ENCODE data around the gene IL4I1. TPM values are rescaled to one million over a fixed set of nuclear protein-coding genes. Genes with fewer than 3 reads are reported as not detected.

The IL4I1 gene
- total RNA-seq, 1 donor from 2014 or later = not detected

- H3K9me3 ChIP-seq (replicated peaks) = peaks cover 5% of the 10 kb centered on the region
- H3K4me3 ChIP-seq = no peak overlapping the region
- intact Hi-C loops (cut with micrococcal nuclease) = no loop called here
- DNase-seq = no peak
- peaks cover 45% of the 10 kb centered on the region for H3K4me1 ChIP-seq
- peaks cover 45% of the 10 kb centered on the region for H3K36me3 ChIP-seq
- no peaks in the 10 kb centered on the region for H3K27me3 ChIP-seq (ENCODE audit: low read depth)
- no peak for TF ChIP-seq CTCF (IDR thresholded peaks at IDR 0.05; ENCODE audit: borderline replicate concordance)
- H3K27ac ChIP-seq (replicated peaks) = no peak overlapping the region
Observed at GRCh38 chr19:49853852-49854377, 42.8 kb downstream of the IL4I1 start.

- no peak overlapping the region for H3K27ac ChIP-seq (replicated peaks)
- H3K27me3 ChIP-seq (ENCODE audit: low read depth) = no peaks in the 10 kb centered on the region
- TF ChIP-seq CTCF (IDR thresholded peaks at IDR 0.05; ENCODE audit: borderline replicate concordance) = no peak
- DNase-seq = no peak
- H3K36me3 ChIP-seq = peaks cover 32% of the 10 kb centered on the region
- peaks cover 45% of the 10 kb centered on the region for H3K4me1 ChIP-seq
- peaks cover 5% of the 10 kb centered on the region for H3K9me3 ChIP-seq (replicated peaks)
- intact Hi-C loops (cut with micrococcal nuclease) = no loop called here
- H3K4me3 ChIP-seq = peak overlapping the region; percentile 85
Observed at GRCh38 chr19:49852631-49853126, 44.0 kb downstream of the IL4I1 start.

- H3K36me3 ChIP-seq = peaks cover 22% of the 10 kb centered on the region
- H3K4me1 ChIP-seq = peaks cover 45% of the 10 kb centered on the region
- no peak for DNase-seq
- H3K4me3 ChIP-seq = peak overlapping the region; percentile 85
- peak overlapping the region; percentile 99 for H3K27ac ChIP-seq (replicated peaks)
- H3K27me3 ChIP-seq (ENCODE audit: low read depth) = no peaks in the 10 kb centered on the region
- intact Hi-C loops (cut with micrococcal nuclease) = no loop called here
- peaks cover 5% of the 10 kb centered on the region for H3K9me3 ChIP-seq (replicated peaks)
- no peak for TF ChIP-seq CTCF (IDR thresholded peaks at IDR 0.05; ENCODE audit: borderline replicate concordance)
Observed at GRCh38 chr19:49851456-49852259, 45.0 kb downstream of the IL4I1 start.

DNA sequence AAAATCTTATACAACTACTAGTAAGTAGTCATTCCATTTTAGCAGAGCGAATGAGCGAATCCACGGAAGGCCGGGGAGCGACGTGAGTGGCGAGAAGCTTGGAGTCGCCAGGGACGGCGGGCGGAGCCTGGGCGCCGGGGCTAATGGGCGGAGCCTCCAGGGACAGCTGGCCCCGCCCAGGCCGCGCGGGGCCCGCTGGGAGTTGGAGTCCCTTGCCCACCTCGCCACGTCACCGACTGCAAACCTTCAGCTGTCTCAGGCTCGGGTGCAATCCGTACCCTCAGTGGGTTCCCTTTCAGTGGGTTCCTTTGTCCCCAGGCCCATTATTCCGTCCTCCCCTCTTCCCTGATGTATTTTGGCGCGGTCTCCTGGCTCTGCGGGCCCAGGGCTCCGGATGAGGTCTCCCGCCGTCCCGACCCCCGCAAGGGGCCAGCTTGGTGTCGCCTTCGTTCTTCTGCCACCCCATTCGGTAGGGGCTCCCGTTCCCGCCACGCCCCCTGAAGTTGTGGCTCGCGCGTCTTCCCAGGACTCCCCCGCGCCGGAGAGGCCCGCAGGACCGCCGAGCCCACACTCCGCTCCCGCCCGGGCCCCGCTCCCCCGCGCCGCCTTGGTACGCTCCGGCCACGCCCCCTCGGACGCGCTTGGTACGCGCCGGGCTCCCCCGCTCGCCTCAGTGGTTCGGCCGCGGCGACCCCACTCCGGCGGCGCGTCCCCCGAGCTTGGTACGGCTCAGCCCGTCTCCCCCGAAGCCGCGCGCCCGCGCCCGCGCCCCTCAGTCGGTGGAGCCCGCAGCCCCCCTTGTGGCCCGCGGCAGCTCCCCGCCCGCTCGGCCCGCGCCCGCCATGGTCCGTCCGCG, 46.0 kb downstream of the IL4I1 start, which contains the start of gene PTOV1:
TSS of gene PTOV1 (plus strand) at position 673 of the 856 bp plus-strand sequence.
- peak within 1 kb of the TSS; percentile 85 for H3K4me3 ChIP-seq
- H3K4me1 ChIP-seq = peaks cover 44% of the 10 kb centered on the region
- H3K9me3 ChIP-seq (replicated peaks) = peaks cover 5% of the 10 kb centered on the region
- TF ChIP-seq CTCF (IDR thresholded peaks at IDR 0.05; ENCODE audit: borderline replicate concordance) = no peak
- no peaks in the 10 kb centered on the region for H3K27me3 ChIP-seq (ENCODE audit: low read depth)
- peak within 1 kb of the TSS; percentile 99 for H3K27ac ChIP-seq (replicated peaks)
- DNase-seq = peak; percentile 92
- intact Hi-C loops (cut with micrococcal nuclease) = no loop called here
- H3K36me3 ChIP-seq = peaks cover 15% of the 10 kb centered on the region

DNA sequence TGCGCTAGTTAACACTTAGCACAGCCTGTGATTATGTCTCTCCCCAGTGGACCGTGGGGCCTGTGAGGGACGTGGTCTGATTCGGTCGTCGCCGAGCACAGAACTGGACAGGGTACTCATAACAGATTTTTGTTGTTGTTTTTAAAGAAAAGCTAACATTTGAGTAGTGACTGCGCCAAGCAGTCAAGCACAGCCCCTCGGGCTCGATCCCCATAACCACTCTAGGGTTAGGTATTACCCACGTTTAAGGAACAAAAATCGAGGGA, 46.5 kb downstream of the IL4I1 start:
- Histone ChIP-seq H3K36me3 (peaks cover 10% of the 10 kb centered on the region), H3K27me3 (ENCODE audit: low read depth) (no peaks in the 10 kb centered on the region), H3K9me3 (replicated peaks) (peaks cover 5% of the 10 kb centered on the region), H3K27ac (replicated peaks) (peak overlapping the region; percentile 99), H3K4me1 (peaks cover 39% of the 10 kb centered on the region), H3K4me3 (peak overlapping the region; percentile 85)
- TF ChIP-seq CTCF (IDR thresholded peaks at IDR 0.05; ENCODE audit: borderline replicate concordance) = no peak
- no peak for DNase-seq
- intact Hi-C loops (cut with micrococcal nuclease) = no loop called here

Data from left ventricle myocardium inferior (tissue), 1 donor.